SKM-1 (cell line): ENCODE measurements around the gene TGM5.
"Not testable (repeated sequence)": the region's sequence is repeated elsewhere in the genome, so short reads cannot be mapped to it uniquely, and the experiment has no call there.

Experiments
- DNase-seq: peaks from one replicate; lab custom pipeline; 2025; ENCODE audit not compliant: unreplicated experiment; lab: John Stamatoyannopoulos, UW

TGM5 gene

DNA sequence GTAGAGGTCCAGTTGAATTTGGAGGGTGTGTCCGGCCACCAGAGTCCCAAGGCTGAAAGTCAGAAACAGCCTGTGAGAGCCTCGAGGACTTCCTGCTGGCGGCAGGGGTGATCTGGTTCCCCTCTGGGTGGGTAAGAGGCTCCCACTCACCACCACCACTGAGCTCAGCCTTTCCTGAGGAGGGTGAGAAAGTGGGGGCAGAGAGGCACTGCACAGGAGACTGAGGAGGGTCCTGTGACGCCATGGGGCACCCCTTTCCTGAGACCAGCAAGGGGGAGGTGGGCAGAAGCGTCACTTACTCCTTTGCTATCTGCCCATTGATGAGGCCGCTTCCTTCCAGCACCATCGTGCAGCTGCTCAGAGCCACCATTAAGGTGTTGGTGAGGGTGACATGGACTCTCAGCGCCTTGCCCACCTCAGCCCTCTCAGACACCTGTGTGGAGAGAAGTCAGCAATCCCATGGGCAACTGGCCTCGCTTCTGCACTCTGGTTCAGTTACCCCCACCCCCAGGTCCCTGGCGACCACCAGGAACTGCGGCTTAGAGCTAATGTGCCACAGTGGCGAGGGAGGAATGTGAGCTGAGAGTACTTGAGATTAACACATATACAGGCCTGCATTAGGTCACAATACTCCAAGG is 10.0 kb upstream of the TGM5 start:
- DNase-seq: no peak

DNA sequence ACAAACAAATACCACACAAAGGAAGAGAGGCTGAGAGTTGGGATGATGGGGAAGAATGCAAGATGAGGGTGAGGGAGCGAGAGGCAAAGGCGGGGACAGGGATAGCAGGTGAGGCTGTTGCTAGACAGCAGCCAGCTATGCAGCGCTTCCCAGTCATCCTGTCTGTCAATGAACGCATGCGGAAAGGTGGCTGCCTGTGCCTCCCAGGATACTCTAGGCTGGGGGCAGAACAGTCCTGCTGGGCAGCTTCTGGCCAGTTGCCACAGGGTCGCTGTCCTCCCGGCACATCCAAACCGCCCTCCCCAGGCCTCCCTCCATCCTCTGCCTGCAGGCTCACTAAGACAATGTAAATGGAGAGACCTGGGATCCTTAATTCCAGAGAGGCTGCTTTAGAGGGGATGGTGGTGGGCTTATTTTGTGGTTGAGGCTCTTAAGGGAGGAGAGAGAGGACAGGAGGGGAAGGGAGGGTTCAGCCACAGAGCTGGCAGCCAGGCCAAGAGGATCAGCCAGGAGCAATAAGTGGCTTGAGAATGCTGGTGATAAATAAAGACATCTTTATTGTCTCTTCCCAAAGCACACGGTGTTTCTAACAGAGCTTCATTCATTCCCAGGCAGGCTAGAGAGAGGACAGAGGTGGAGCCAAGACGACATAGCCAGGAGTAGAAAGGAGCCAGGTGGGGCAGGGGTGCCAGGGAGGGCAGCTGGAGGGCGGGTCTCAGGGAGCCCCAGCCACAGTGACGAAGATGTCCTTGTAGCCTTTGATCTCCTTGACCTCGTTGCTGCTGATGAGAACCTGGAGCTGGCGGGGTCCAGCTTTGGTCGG is 9.2 kb upstream of the TGM5 start:
- DNase-seq: no peak

GRCh38 chr15:43274136-43274535 is 7.4 kb upstream of the TGM5 start:
- no peak for DNase-seq

DNA sequence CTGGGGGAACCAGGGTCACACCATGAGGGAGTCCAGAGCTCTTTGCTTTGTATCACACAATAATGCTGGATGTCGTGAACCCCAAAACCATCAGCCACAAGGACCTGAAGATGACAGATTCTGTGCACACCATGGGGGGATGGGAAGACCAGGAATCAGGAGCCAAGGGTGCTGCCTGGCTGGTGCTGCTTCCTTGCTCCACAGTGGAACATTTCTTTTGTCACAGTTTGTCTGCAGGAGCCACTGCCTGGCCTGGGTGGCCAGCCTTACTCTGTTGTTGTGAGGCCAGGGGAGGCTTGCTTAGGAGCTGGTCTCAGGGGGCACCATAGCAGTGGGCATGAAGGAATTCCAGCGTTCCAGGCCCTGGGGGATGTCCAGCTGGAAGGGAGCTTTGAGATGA is 6.5 kb upstream of the TGM5 start:
- DNase-seq: no peak

DNA sequence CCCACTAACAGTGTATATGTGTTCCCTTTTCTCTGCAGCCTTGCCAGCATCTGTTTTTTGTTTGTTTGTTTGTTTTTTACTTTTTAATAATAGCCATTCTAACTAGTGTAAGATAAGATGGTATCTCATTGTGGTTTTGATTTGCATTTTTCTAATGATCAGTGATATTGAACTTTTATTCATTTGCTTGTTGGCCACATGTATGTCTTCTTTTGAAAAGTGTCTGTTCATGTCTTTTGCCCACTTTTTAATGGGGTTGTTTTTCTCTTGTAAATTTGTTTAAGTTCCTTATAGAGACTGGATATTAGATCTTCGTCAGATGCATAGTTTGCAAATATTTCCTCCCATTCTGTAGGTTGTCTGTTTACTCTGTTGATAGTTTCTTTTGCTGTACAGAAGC is 5.2 kb upstream of the TGM5 start:
- not testable (repeated sequence) for DNase-seq

- DNase-seq: peak; percentile 69
Observed at GRCh38 chr15:43270676-43271306, 4.1 kb upstream of the TGM5 start.

GRCh38 chr15:43270113-43270665 is 3.5 kb upstream of the TGM5 start:
- no peak for DNase-seq

GRCh38 chr15:43268111-43269105 is 1.7 kb upstream of the TGM5 start:
- DNase-seq: no peak

- no peak for DNase-seq
Observed at GRCh38 chr15:43267439-43267838, 711 bp upstream of the TGM5 start.

DNA sequence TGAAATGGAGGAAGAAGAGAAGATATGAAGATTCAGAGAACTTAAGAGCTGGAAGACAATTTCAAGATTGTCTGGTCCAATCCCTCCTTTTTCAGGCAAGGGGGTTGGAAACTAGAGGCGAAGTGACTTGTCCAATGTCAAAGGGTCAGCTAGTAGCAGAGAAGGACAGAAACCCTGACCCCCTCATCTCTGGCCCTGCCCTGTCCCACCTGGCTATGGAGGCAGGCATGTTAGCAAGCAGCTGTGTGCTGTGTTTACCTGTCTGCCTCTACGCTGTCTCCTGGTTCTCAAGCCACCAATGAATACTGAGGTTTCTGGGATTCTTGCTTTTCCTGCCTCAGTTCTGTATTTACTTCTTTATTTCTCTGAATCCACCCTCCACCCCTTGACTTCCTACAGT is 342 bp downstream of the TGM5 start:
- no peak for DNase-seq

GRCh38 chr15:43260011-43260615 is 6.6 kb downstream of the TGM5 start:
- DNase-seq: no peak

DNA sequence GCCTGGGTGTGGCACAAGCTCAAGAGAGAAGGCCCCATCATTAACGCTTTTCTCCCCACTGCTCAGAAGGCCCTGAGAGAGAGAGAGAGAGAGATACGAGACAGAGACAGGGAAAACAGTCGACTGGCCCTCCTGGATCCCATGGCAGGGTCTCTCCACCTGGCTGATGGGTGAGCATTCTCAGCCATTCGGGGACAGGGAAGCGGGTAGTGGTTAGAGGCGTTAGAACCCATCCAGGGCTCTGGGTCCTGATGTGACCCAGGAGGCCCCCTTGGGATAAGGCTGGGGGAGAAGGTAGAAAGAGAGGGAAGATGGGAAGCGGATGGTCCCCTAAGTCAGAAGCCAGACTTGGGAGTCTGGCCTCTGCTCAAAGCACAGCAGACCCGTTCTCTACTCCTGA is 7.9 kb downstream of the TGM5 start:
- no peak for DNase-seq

- DNase-seq: no peak
Observed at GRCh38 chr15:43256341-43256740, 10.4 kb downstream of the TGM5 start.

DNA sequence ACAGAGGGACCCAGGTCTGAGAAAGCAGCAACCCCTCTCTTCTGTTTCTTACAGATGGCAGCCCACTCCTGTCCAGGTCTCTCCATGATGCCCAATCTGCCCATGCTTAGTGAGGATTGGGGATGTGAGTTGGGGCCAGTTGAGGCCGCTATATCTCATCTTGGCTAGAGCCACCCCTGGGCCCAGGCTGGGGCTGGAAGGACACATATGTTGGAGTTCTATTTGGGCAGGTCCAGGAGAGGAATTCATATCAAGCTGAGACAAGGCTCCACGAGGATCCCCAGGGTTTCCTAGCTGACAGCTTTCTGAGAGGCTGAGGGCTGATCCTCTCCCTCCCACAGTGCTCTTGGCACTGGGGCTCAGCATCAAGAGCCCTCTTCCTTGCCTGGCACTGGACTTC is 11.4 kb downstream of the TGM5 start:
- DNase-seq: no peak

DNA sequence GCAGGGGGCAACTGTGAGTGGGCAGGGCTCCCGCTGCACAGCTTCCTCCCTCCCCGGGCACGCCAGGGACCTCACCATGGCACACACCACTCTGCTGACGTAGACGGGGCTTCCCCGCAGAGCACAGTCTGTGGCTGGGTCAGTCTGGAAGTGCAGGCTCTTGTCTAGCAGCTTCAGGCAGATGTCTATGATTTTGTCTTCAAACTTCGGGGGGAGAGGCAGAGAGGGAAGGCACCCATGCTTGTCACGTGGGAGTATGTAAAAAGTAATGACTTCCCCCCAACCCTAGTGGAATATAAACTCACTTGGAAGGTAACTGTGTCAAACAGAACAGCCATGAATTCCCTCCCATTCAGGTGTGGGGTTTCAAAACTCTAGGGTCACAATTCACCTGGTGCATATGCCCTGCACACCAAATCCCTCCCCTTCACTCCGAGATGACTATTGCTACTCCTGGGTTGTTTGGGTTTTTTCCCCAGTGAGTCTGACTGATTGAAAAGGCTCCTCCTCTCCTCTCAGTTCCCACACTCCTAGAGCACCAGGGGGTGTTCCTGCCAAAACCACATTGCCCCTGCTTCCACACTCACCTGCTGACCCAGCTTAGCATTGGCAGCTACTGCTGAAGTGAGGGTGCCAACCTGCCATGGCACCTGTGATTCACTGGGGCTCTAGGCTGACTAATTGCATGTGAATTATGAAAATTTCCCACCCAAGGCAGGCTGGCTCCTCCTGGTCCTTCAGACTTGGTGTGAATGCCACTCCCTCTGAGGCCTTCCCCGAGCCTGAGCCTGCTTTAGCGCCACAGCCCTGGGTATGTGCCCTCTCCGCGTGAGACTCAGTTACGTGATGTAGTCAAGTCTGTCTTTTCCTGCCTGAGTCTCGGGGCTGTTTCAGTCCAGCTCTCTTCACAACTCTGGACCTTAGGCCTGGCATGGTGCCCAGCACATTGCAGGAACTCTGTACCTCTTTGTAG is 13.0 kb downstream of the TGM5 start:
- no peak for DNase-seq

GRCh38 chr15:43251871-43252250 is 14.9 kb downstream of the TGM5 start:
- DNase-seq: no peak

GRCh38 chr15:43251185-43251870 is 15.4 kb downstream of the TGM5 start:
- no peak for DNase-seq

DNA sequence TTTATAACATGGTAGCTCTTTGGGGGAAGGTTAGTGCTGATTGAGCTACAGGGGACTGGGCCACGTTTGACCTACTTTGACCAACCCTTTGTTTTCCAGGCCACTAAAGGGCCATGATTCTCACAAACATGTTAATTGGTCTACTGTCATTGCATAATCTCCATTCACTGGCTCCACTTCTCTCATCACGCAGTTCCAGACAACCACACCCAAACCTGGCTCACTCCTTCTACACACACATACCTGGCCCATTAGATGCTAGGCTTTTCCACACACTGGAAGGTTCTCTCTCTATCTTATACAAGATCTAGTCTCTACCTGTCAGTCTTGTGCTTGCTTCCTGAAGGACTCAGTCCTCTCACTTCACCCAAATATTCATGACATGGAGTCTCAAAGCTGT is 15.9 kb downstream of the TGM5 start:
- no peak for DNase-seq
